Kidney (tissue), 14 donors: ENCODE results near the gene SYT6. TPM values are rescaled to one million over a fixed set of nuclear protein-coding genes. Genes with fewer than 3 reads are reported as not detected.
A peak's percentile ranks its signal among the peaks of the same experiment; 100 is the strongest.

Source experiments
- DNase-seq, 5 donors: peaks; one replicate each; pipeline ENCODE4 v3.0.0-alpha.2; 2013 to 2020
- FAIRE-seq: peaks from 2 replicates; lab custom pipeline; 2012; peaks lifted over from hg19 to GRCh38; lab: Jason Lieb, UNC
- H3K27ac ChIP-seq, 2 donors: one replicate each; pipeline ENCODE4 v1.7.0; 2013; ENCODE audit warnings: low read depth in 2 of 2, low read length in 2 of 2, inconsistent platforms in 1 of 2
- H3K27me3 ChIP-seq: one replicate; pipeline ENCODE4 v1.7.1; 2013; ENCODE audit warnings: low read length, inconsistent platforms; ENCODE audit not compliant: control insufficient read depth, insufficient read depth
- H3K36me3 ChIP-seq, 3 donors: one replicate each; pipeline versions ENCODE4 v1.7.0 to v1.7.1; 2013; ENCODE audit warnings: low read length in 3 of 3, control low read depth in 1 of 3, inconsistent platforms in 1 of 3; ENCODE audit not compliant: insufficient read depth in 3 of 3, control insufficient read depth in 2 of 3
- H3K4me1 ChIP-seq, 3 donors: one replicate each; pipeline versions ENCODE4 v1.7.0 to v1.7.1; 2013; ENCODE audit warnings: low read length in 3 of 3, inconsistent platforms in 1 of 3, low read depth in 1 of 3; ENCODE audit not compliant: control insufficient read depth in 2 of 3, insufficient read depth in 2 of 3
- H3K4me3 ChIP-seq, 3 donors: one replicate each; pipeline versions ENCODE4 v1.7.0 to v1.8.1; 2013; ENCODE audit warnings: low read length in 3 of 3, control low read depth in 1 of 3, inconsistent platforms in 1 of 3
- H3K9ac ChIP-seq, 3 donors: one replicate each; pipeline versions ENCODE4 v1.7.0 to v1.7.1; 2013; ENCODE audit warnings: low read length in 3 of 3, control low read depth in 1 of 3, inconsistent platforms in 1 of 3
- H3K9me3 ChIP-seq, 3 donors: one replicate each; pipeline versions ENCODE4 v1.7.0 to v1.7.1; 2013; ENCODE audit warnings: low read length in 3 of 3, control low read depth in 1 of 3, inconsistent platforms in 1 of 3; ENCODE audit not compliant: control insufficient read depth in 2 of 3, insufficient read depth in 1 of 3
- CTCF ChIP-seq: IDR thresholded peaks from 3 replicates; pipeline ENCODE4 v1.5.1; 2012; ENCODE audit warnings: mild to moderate bottlenecking, moderate library complexity, borderline replicate concordance; ENCODE audit not compliant: insufficient read depth; ENCODE audit errors: extremely low read depth
- intact Hi-C: fragments of 100-400 bp; cut with DNase I; formaldehyde crosslinking; loops from one replicate; pipeline ENCODE4 v1.11.1; 2022
- polyA plus RNA-seq: library from polyadenylated mRNA; stranded (reverse); fragments of 350-450 nt; fragmentation: Illumina TruSeq; extraction: RNeasy Lipid Tissue Mini Kit (QIAGEN cat#74804); gene quantifications from one replicate; pipeline ENCODE4 v1.2.3, GENCODE V29; 2014; ENCODE audit warnings: low read depth, low replicate concordance; ENCODE audit not compliant: insufficient read depth
- total RNA-seq: library from RNA; stranded (reverse); fragmentation: NEBNext Ultra II Directional; extraction: Animal tissue kit (Norgen Biotek cat#: 25700); gene quantifications from one replicate; pipeline ENCODE4 v1.2.1, GENCODE V29; 2021
- donor health status: control.
- donor health status: control.
- donor health status: control.
- donor health status: control.
- donor health status: control.
- donor health status: DM: yes; HTN: yes; CAD: no.
- donor health status: Normal renal cell carcinoma (clear cell type).

The SYT6 gene
- total and polyA plus RNA-seq, 2 donors from 2014 or later: 0.06 to 1.7 TPM

GRCh38 chr1:114154963-114155322 lies 1.3 kb upstream of the SYT6 start:
- no peak overlapping the region for H3K9ac ChIP-seq
- peaks cover 32% of the 10 kb centered on the region for H3K27me3 ChIP-seq
- no peak overlapping the region for H3K27ac ChIP-seq
- intact Hi-C loops: no loop called here
- H3K4me1 ChIP-seq: peaks cover 0 to 13% (median 0%) of the 10 kb centered on the region in 3 donors
- H3K4me3 ChIP-seq: no peak overlapping the region
- H3K9me3 ChIP-seq: no peaks in the 10 kb centered on the region
- H3K36me3 ChIP-seq: no peaks in the 10 kb centered on the region
- DNase-seq: peak; percentile 58 to 82 (median 73)
- no peak for FAIRE-seq
- TF ChIP-seq CTCF: no peak

- Histone ChIP-seq H3K4me3 (no peak overlapping the region), H3K27ac (no peak overlapping the region), H3K27me3 (peaks cover 32% of the 10 kb centered on the region), H3K9ac (no peak overlapping the region), H3K4me1 (peaks cover 0 to 13% (median 0%) of the 10 kb centered on the region in 3 donors), H3K9me3 (no peaks in the 10 kb centered on the region), H3K36me3 (no peaks in the 10 kb centered on the region)
- peak in 3 of 5 donors; percentile 29 to 62 (median 47) for DNase-seq
- intact Hi-C loops: no loop called here
- no peak for FAIRE-seq
- TF ChIP-seq CTCF: no peak
Measured at GRCh38 chr1:114154146-114154962, 685 bp upstream of the SYT6 start.

- peak overlapping the region in 1 of 3 donors; percentile 41 for H3K4me3 ChIP-seq
Measured at GRCh38 chr1:114152508-114153260, 985 bp downstream of the SYT6 start.

More at GRCh38 chr1:114152508-114153260, 985 bp downstream of the SYT6 start:
- Histone ChIP-seq H3K36me3 (no peaks in the 10 kb centered on the region), H3K27me3 (peaks cover 32% of the 10 kb centered on the region), H3K9me3 (no peaks in the 10 kb centered on the region), H3K27ac (no peak overlapping the region), H3K9ac (no peak overlapping the region), H3K4me1 (peaks cover 0 to 13% (median 0%) of the 10 kb centered on the region in 3 donors)
- intact Hi-C loops: no loop called here
- no peak for TF ChIP-seq CTCF
- DNase-seq (peak; percentile 62 to 80 (median 70)), FAIRE-seq (no peak)
